ENCODE measurements around the gene MAP3K2.

The MAP3K2 gene

GRCh38 chr2:127431408-127432023 lies 43.7 kb upstream of the MAP3K2 start:
- Histone ChIP-seq H3K36me3 (ENCODE audit: control insufficient read depth in 2 of 2, insufficient read depth in 1 of 2, low read length in 2 of 2) (no peaks in the 10 kb centered on the region), H3K9me3 (ENCODE audit: control insufficient read depth, insufficient read depth, low read depth, low read length) (no peaks in the 10 kb centered on the region), H3K4me1 (ENCODE audit: control insufficient read depth, insufficient read depth, low read length) (no peaks in the 10 kb centered on the region), H3K4me3 (ENCODE audit: low read depth, low read length) (no peak overlapping the region), H3K27ac (ENCODE audit: extremely low read depth, low read depth, low read length) (no peak overlapping the region)
- ChIA-PET POLR2A (no interaction called here), CTCF (no interaction called here)
- TF ChIP-seq ZNF214 (tag by site-specific recombination; IDR thresholded peaks at IDR 0.05; ENCODE audit: borderline replicate concordance) (no peak), ZNF394 (tag by site-specific recombination; IDR thresholded peaks at IDR 0.05; ENCODE audit: borderline replicate concordance) (no peak), ZNF366 (tag by site-specific recombination; conservative IDR thresholded peaks at IDR 0.05) (no peak), BCL11B (tag by site-specific recombination; IDR thresholded peaks at IDR 0.05; ENCODE audit: low read depth) (no peak), SP3 (tag by site-specific recombination; IDR thresholded peaks at IDR 0.05) (no peak), SETDB1 (IDR thresholded peaks at IDR 0.05; ENCODE audit: insufficient read length, low read length) (no peak), ZFP3 (tag by site-specific recombination; IDR thresholded peaks at IDR 0.05; ENCODE audit: low read depth) (no peak), ZNF426 (tag by site-specific recombination; IDR thresholded peaks at IDR 0.05) (no peak), MZF1 (tag by site-specific recombination; IDR thresholded peaks at IDR 0.05; ENCODE audit: borderline replicate concordance) (no peak), ZEB2 (tag by site-specific recombination; IDR thresholded peaks at IDR 0.05) (no peak), ZNF280D (tag by site-specific recombination; IDR thresholded peaks at IDR 0.05) (no peak), ZNF747 (tag by site-specific recombination; IDR thresholded peaks at IDR 0.05) (no peak), ZNF645 (tag by site-specific recombination; IDR thresholded peaks at IDR 0.05) (no peak), ZNF398 (tag by site-specific recombination; IDR thresholded peaks at IDR 0.05) (no peak)

- Histone ChIP-seq H3K27ac (ENCODE audit: extremely low read depth, low read depth, low read length) (no peak overlapping the region), H3K4me1 (ENCODE audit: control insufficient read depth, insufficient read depth, low read length) (no peaks in the 10 kb centered on the region), H3K4me3 (ENCODE audit: low read depth, low read length) (no peak overlapping the region), H3K9me3 (ENCODE audit: control insufficient read depth, insufficient read depth, low read depth, low read length) (no peaks in the 10 kb centered on the region), H3K36me3 (ENCODE audit: control insufficient read depth in 2 of 2, insufficient read depth in 1 of 2, low read length in 2 of 2) (no peaks in the 10 kb centered on the region)
- TF ChIP-seq KLF9 (tag by site-specific recombination; IDR thresholded peaks at IDR 0.05; ENCODE audit: low read depth): no peak
- ChIA-PET CTCF (interaction anchor here (0.5 to 1.4 kb wide), 4 partner anchors 14 to 76 kb away, joined by 3 to 4 read pairs (median 3); no protein-coding TSS in a partner anchor), POLR2A (no interaction called here)
These were observed 42.2 kb upstream of the MAP3K2 start for GRCh38 chr2:127429844-127430425.
